ENCODE results near the gene CARS1.

CARS1 gene

DNA sequence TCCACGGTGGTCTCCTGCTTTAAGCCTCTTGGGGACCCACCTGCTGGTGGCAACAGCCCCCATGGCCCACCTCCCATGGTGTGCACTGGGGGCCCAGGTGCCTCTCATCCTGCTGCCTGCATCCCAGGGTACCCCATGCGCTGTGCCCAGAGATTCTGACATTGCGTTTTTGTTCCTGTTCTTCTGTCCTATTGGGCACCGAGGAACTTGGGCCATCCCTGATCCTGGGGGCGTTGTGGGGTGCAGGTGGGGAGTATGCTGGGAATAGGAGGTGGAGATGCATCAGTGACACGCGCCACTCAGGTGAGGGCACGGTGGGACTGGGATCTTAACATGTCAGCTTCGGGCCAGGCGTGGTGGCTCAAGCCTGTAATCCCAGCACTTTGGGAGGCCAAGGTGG, 52.7 kb downstream of the CARS1 start:
- no peaks in the 10 kb centered on the region for H3K27me3 ChIP-seq (ENCODE audit: insufficient read depth, low read depth)
- no peak overlapping the region for H2AFZ ChIP-seq (ENCODE audit: low read depth)
- H3K4me2 ChIP-seq: no peak overlapping the region
- H3K79me2 ChIP-seq (ENCODE audit: insufficient read depth, low read depth): no peaks in the 10 kb centered on the region
- TF ChIP-seq CTCF (conservative IDR thresholded peaks at IDR 0.05; ENCODE audit: low read depth, low read length): no peak
- peaks cover 12% of the 10 kb centered on the region for H3K4me1 ChIP-seq (ENCODE audit: low read depth, poor library complexity, severe bottlenecking)
- H3K27ac ChIP-seq: no peak overlapping the region
- no peak overlapping the region for H3K9ac ChIP-seq
- no peak overlapping the region for H3K4me3 ChIP-seq (IDR thresholded peaks at IDR 0.05; ENCODE audit: insufficient read depth, low read depth, low read length)
- no peaks in the 10 kb centered on the region for H3K36me3 ChIP-seq (ENCODE audit: insufficient read depth)
- no peaks in the 10 kb centered on the region for H4K20me1 ChIP-seq (ENCODE audit: insufficient read depth)

DNA sequence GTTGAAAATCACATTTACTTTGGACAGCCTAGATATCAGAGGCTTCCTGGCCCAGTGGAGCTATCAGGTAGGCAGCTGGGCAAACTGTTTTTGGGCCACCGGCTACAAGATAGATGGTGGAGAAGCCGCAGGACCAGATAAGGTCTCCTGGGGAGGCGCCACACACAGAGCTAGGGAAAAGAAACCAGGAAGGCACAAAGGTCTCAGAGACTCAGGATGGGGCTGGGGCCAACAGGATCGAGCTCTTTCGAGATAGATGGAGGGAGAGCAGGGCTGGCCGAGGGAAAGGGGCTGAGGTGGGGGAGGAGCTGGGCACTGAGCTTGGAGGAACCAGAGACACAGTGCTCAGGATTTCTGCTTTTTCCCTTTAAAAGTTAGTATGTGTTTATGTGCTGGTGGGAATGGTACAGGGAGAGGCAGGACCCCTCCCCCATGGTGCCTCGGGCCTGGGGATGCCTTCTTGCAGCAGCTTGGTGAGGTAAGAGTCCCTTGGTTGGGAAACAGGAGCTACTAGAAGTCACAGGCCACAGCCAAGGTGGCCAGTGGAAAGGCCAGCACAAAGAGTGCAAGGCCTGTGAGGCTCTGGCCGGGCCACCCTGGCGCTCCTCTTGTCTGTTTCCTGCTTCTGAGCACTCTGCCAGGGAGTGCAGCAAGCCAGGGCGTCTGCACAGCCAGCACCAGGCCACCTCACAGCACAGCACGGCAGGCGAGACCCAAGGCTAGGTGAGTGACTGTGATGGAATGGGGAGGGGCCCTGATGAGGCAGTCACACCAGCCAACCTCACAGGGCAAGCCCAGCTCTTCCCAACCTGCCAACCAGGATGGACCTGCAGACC, 53.6 kb downstream of the CARS1 start:
- no peaks in the 10 kb centered on the region for H3K36me3 ChIP-seq (ENCODE audit: insufficient read depth)
- H3K9ac ChIP-seq: no peak overlapping the region
- H3K4me2 ChIP-seq: no peak overlapping the region

GRCh38 chr11:3002871-3003270, 54.4 kb downstream of the CARS1 start:
- no peak overlapping the region for H3K9ac ChIP-seq
- H3K4me1 ChIP-seq (ENCODE audit: low read depth, poor library complexity, severe bottlenecking): no peaks in the 10 kb centered on the region
- no peaks in the 10 kb centered on the region for H3K27me3 ChIP-seq (ENCODE audit: insufficient read depth, low read depth)
- no peak for TF ChIP-seq CTCF (conservative IDR thresholded peaks at IDR 0.05; ENCODE audit: low read depth, low read length)
- H3K27ac ChIP-seq: no peak overlapping the region
- no peak overlapping the region for H3K4me3 ChIP-seq (IDR thresholded peaks at IDR 0.05; ENCODE audit: insufficient read depth, low read depth, low read length)
- H4K20me1 ChIP-seq (ENCODE audit: insufficient read depth): no peaks in the 10 kb centered on the region
- H2AFZ ChIP-seq (ENCODE audit: low read depth): no peak overlapping the region
- no peaks in the 10 kb centered on the region for H3K79me2 ChIP-seq (ENCODE audit: insufficient read depth, low read depth)
- no peaks in the 10 kb centered on the region for H3K36me3 ChIP-seq (ENCODE audit: insufficient read depth)
- no peak overlapping the region for H3K4me2 ChIP-seq

More for the DNA sequence above, 53.6 kb downstream of the CARS1 start:
- H3K4me1 ChIP-seq (ENCODE audit: low read depth, poor library complexity, severe bottlenecking): peaks cover 3% of the 10 kb centered on the region
- no peak overlapping the region for H3K27ac ChIP-seq
- H3K27me3 ChIP-seq (ENCODE audit: insufficient read depth, low read depth): no peaks in the 10 kb centered on the region
- no peak overlapping the region for H2AFZ ChIP-seq (ENCODE audit: low read depth)
- TF ChIP-seq CTCF (conservative IDR thresholded peaks at IDR 0.05; ENCODE audit: low read depth, low read length): no peak
- no peak overlapping the region for H3K4me3 ChIP-seq (IDR thresholded peaks at IDR 0.05; ENCODE audit: insufficient read depth, low read depth, low read length)
- no peaks in the 10 kb centered on the region for H3K79me2 ChIP-seq (ENCODE audit: insufficient read depth, low read depth)
- no peaks in the 10 kb centered on the region for H4K20me1 ChIP-seq (ENCODE audit: insufficient read depth)

DNA sequence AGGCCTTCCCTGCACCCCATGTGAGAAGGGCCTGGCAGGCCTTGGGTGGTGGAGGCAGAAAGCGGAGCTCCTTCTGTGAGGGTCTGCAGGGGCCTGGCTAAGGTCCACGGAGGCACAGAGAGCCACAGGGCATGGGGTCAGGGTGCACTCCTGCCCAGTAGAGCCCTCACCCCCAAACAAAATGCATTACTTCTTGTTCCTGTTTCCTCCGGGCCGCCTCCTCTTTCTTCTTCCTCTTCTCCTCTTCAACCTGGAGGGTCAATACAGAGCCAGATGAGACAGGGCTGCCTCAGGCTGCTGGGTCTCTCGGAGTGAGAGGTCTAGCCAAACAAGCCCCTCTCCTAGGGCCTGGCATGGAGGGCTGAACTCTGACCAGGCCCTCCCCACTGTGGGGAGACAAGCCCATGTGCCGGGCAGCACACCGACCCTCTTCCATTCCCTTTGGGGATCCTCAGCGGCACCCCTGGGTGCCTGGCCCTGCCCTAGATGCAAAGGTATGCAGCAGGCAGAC, 54.8 kb downstream of the CARS1 start:
- no peak overlapping the region for H3K9ac ChIP-seq
- H3K4me3 ChIP-seq (IDR thresholded peaks at IDR 0.05; ENCODE audit: insufficient read depth, low read depth, low read length): no peak overlapping the region
- no peak overlapping the region for H3K4me2 ChIP-seq
- H3K36me3 ChIP-seq (ENCODE audit: insufficient read depth): no peaks in the 10 kb centered on the region
- no peaks in the 10 kb centered on the region for H3K79me2 ChIP-seq (ENCODE audit: insufficient read depth, low read depth)
- TF ChIP-seq CTCF (conservative IDR thresholded peaks at IDR 0.05; ENCODE audit: low read depth, low read length): no peak
- no peaks in the 10 kb centered on the region for H3K4me1 ChIP-seq (ENCODE audit: low read depth, poor library complexity, severe bottlenecking)
- no peak overlapping the region for H2AFZ ChIP-seq (ENCODE audit: low read depth)
- no peak overlapping the region for H3K27ac ChIP-seq
- H3K27me3 ChIP-seq (ENCODE audit: insufficient read depth, low read depth): no peaks in the 10 kb centered on the region
- H4K20me1 ChIP-seq (ENCODE audit: insufficient read depth): no peaks in the 10 kb centered on the region
